MM.1S (cell line): Measurements from ENCODE around the gene USP46.

ENCODE experiments used
- DNase-seq: peaks from one replicate; pipeline ENCODE4 v3.0.0-alpha.2; 2015
- H2AFZ ChIP-seq: fragments of 300-600 bp; sonication (generic); 2 replicates; pipeline ENCODE4 v1.6.0; 2016; ENCODE audit warnings: antibody characterized with exemption, low read length
- H3F3A ChIP-seq: fragments of 300-600 bp; sonication (generic); 2 replicates; pipeline ENCODE4 v1.6.1; 2016; ENCODE audit warnings: mild to moderate bottlenecking, antibody characterized with exemption, low read length, moderate library complexity, mixed read lengths; ENCODE audit not compliant: insufficient read depth
- H3K27ac ChIP-seq: fragments of 300-600 bp; sonication (generic); 2 replicates; pipeline ENCODE4 v1.5.1; 2016; ENCODE audit warnings: mild to moderate bottlenecking, low read length
- H3K27me3 ChIP-seq: fragments of 300-600 bp; sonication (generic); replicated peaks from 2 replicates; pipeline ENCODE4 v1.6.0; 2016; ENCODE audit warnings: low read length; ENCODE audit not compliant: insufficient read depth
- H3K36me3 ChIP-seq: fragments of 300-600 bp; sonication (generic); replicated peaks from 2 replicates; pipeline ENCODE4 v1.6.1; 2016; ENCODE audit warnings: mild to moderate bottlenecking, low read length, mixed read lengths; ENCODE audit not compliant: insufficient read depth
- H3K4me1 ChIP-seq: fragments of 300-600 bp; sonication (generic); 2 replicates; pipeline ENCODE4 v1.6.1; 2016; ENCODE audit warnings: low read length, mixed read lengths
- H3K4me2 ChIP-seq: fragments of 300-600 bp; sonication (generic); 2 replicates; pipeline ENCODE4 v1.6.0; 2016; ENCODE audit warnings: low read depth, low read length
- H3K4me3 ChIP-seq: fragments of 300-600 bp; sonication (generic); 2 replicates; pipeline ENCODE4 v1.5.1; 2016; ENCODE audit warnings: low read length, mixed read lengths
- H3K79me2 ChIP-seq: fragments of 300-600 bp; sonication (generic); 2 replicates; pipeline ENCODE4 v1.6.1; 2016; ENCODE audit warnings: mixed run types, low read length, mixed read lengths
- H3K9ac ChIP-seq: fragments of 300-600 bp; sonication (generic); 2 replicates; pipeline ENCODE4 v1.6.1; 2016; ENCODE audit warnings: low read length, mixed read lengths
- H3K9me2 ChIP-seq: fragments of 300-600 bp; sonication (generic); replicated peaks from 2 replicates; pipeline ENCODE4 v1.6.1; 2016; ENCODE audit warnings: mild to moderate bottlenecking, low read length, mixed read lengths; ENCODE audit not compliant: insufficient read depth
- H3K9me3 ChIP-seq: fragments of 300-600 bp; sonication (generic); replicated peaks from 2 replicates; pipeline ENCODE4 v1.6.1; 2016; ENCODE audit warnings: mild to moderate bottlenecking, low read length, mixed read lengths; ENCODE audit not compliant: insufficient read depth
- H4K20me1 ChIP-seq: fragments of 300-600 bp; sonication (generic); 2 replicates; pipeline ENCODE4 v1.6.1; 2016; ENCODE audit warnings: mild to moderate bottlenecking, low read length, moderate library complexity, mixed read lengths; ENCODE audit not compliant: insufficient read depth
- EZH2 ChIP-seq: fragments of 300-600 bp; sonication (generic); optimal IDR thresholded peaks from 2 replicates; pipeline ENCODE3; 2017; ENCODE audit warnings: low read depth, mild to moderate bottlenecking, antibody characterized with exemption, low read length, mixed read lengths
- EZH2phosphoT487 ChIP-seq: fragments of 300-600 bp; sonication (generic); IDR thresholded peaks from 2 replicates; pipeline ENCODE4 v1.6.1; 2018; ENCODE audit warnings: antibody characterized with exemption, low read length
- TF ChIP-seq, protein P1 (sequence below): fragments of 300-600 bp; sonication (generic); IDR thresholded peaks from 2 replicates; pipeline ENCODE4 v1.5.1; 2016; ENCODE audit warnings: antibody characterized with exemption, low read length, mixed read lengths

USP46 gene

DNA sequence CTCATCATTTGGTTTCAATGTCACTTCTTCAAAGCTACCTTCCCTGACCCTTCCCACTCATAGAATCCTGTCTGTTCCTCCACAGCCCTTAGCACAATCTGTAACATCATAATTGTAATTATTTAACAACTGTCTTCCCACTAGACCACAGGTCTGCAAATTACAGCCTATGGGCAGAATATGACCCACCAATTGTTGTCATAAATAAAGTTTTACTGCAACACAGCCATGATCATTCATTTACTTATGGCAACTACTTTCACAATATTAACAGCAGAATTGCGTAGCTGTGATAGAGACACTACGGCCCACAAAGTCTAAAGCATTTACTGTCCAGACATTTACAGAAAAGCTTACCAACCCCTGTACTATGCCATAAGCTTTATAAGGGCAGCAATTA is 15.9 kb downstream of the USP46 start:
- DNase-seq: no peak
- Histone ChIP-seq H3K79me2 (no peaks in the 10 kb centered on the region), H3F3A (no peaks in the 10 kb centered on the region), H3K4me3 (no peak overlapping the region), H2AFZ (no peak overlapping the region), H4K20me1 (no peaks in the 10 kb centered on the region), H3K36me3 (no peaks in the 10 kb centered on the region), H3K4me2 (no peak overlapping the region), H3K9me3 (no peaks in the 10 kb centered on the region), H3K9ac (no peak overlapping the region), H3K4me1 (no peaks in the 10 kb centered on the region), H3K9me2 (no peaks in the 10 kb centered on the region), H3K27me3 (no peaks in the 10 kb centered on the region), H3K27ac (no peak overlapping the region)
- TF ChIP-seq EZH2 (no peak), EZH2phosphoT487 (no peak)
- TF ChIP-seq, protein P1, sequence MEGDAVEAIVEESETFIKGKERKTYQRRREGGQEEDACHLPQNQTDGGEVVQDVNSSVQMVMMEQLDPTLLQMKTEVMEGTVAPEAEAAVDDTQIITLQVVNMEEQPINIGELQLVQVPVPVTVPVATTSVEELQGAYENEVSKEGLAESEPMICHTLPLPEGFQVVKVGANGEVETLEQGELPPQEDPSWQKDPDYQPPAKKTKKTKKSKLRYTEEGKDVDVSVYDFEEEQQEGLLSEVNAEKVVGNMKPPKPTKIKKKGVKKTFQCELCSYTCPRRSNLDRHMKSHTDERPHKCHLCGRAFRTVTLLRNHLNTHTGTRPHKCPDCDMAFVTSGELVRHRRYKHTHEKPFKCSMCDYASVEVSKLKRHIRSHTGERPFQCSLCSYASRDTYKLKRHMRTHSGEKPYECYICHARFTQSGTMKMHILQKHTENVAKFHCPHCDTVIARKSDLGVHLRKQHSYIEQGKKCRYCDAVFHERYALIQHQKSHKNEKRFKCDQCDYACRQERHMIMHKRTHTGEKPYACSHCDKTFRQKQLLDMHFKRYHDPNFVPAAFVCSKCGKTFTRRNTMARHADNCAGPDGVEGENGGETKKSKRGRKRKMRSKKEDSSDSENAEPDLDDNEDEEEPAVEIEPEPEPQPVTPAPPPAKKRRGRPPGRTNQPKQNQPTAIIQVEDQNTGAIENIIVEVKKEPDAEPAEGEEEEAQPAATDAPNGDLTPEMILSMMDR: no peak

DNA sequence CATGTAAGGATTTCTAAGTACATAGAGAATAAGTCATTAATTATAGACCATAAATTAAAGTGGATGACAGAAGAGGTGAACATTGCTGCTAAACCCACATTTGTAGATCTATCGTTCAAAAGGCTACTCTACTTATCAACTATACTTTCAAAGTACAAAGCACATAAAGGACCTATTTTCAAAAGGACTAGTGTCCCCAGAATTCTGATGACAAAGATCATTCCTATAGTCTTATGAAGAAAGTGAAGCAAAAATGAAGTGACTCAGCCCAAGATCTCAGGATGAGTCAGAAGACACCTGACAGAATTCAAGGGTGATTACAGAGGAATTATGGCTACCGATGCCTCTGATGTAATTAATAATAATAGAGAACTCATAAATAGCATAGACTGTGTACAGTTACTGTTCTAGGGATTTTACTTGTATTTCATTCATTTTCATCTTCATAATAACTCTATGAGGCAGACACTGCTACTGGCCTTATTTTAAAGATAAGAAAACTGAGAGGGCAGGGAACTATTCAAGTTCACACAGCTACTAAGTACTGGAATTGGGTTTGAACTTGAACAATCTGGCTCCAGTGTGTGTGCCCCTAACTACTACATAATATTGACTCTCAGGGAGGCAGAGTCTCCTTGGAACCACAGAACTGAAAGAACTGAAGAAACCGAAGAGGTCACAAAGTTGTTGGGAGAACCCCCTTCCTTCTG is 17.1 kb downstream of the USP46 start:
- Histone ChIP-seq H3K36me3 (no peaks in the 10 kb centered on the region), H3F3A (no peaks in the 10 kb centered on the region), H3K4me2 (no peak overlapping the region), H3K27me3 (no peaks in the 10 kb centered on the region), H4K20me1 (no peaks in the 10 kb centered on the region), H3K9ac (no peak overlapping the region), H3K4me1 (no peaks in the 10 kb centered on the region), H3K9me3 (no peaks in the 10 kb centered on the region), H3K9me2 (no peaks in the 10 kb centered on the region), H2AFZ (no peak overlapping the region), H3K79me2 (no peaks in the 10 kb centered on the region), H3K27ac (no peak overlapping the region), H3K4me3 (no peak overlapping the region)
- TF ChIP-seq, protein P1: no peak
- TF ChIP-seq EZH2 (no peak), EZH2phosphoT487 (no peak)
- DNase-seq: no peak

DNA sequence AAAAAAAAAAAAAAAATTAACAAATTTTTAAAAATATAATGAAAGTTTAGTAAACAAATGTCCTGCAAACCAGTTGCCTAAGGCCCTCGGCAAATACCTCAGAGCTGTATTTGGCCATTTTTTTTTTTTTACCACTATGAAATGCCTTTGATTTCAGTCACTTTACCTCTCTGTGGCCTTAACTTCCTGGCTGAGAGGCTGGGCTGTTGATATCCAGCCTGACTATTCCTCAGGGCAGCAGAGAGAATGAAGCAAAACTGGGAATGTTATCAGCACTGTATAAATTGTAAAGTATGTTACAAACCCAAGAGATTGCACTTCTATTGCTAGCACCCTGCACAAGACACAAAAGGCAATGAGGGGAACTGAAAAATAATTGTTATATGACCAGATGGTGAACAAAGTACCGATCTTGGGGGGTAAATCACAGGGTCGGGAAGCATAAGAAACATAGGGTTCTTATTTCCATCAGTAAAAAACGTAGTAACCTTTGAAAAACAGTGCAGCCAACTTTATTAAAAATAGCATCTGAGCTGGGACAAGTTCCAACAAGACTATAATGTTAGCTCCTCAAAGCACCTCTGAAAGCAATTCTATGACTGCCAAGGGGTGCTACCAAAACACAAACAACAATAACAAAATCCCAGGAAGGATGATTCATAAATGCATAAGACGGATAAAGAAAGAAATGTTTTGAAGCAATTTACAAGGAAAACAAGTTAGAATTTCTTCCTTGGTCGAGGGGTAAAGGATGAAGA is 18.1 kb downstream of the USP46 start:
- Histone ChIP-seq H3K4me1 (no peaks in the 10 kb centered on the region), H4K20me1 (no peaks in the 10 kb centered on the region), H3F3A (no peaks in the 10 kb centered on the region), H2AFZ (no peak overlapping the region), H3K27ac (no peak overlapping the region), H3K27me3 (no peaks in the 10 kb centered on the region), H3K36me3 (no peaks in the 10 kb centered on the region), H3K9ac (no peak overlapping the region), H3K9me2 (no peaks in the 10 kb centered on the region), H3K79me2 (no peaks in the 10 kb centered on the region), H3K4me3 (no peak overlapping the region), H3K9me3 (no peaks in the 10 kb centered on the region), H3K4me2 (no peak overlapping the region)
- no peak for DNase-seq
- TF ChIP-seq EZH2phosphoT487: no peak
- no peak for TF ChIP-seq EZH2
- TF ChIP-seq, protein P1: no peak
